D721Med (cell line): ENCODE data around the gene TRAF4.

Experiments
- DNase-seq: peaks from one replicate; pipeline ENCODE4 v3.0.0; 2011; ENCODE audit warnings: low spot score; ENCODE audit not compliant: insufficient read length
- FAIRE-seq: peaks from 2 replicates; lab custom pipeline; 2011; peaks lifted over from hg19 to GRCh38; lab: Jason Lieb, UNC
- CTCF ChIP-seq: IDR thresholded peaks from 2 replicates; pipeline ENCODE4 v1.5.1; 2012; ENCODE audit warnings: mild to moderate bottlenecking, control low read depth; ENCODE audit not compliant: insufficient read depth; ENCODE audit errors: missing control alignments

Gene TRAF4

GRCh38 chr17:28748852-28749515, 5.2 kb downstream of the TRAF4 start:
- TF ChIP-seq CTCF, result no peak
- FAIRE-seq, result no peak

GRCh38 chr17:28749516-28750177, 5.8 kb downstream of the TRAF4 start:
- TF ChIP-seq CTCF, result no peak
- DNase-seq (no peak), FAIRE-seq (no peak)

More at GRCh38 chr17:28748852-28749515, 5.2 kb downstream of the TRAF4 start:
- DNase-seq, result no peak

GRCh38 chr17:28750178-28751047, 6.6 kb downstream of the TRAF4 start:
- TF ChIP-seq CTCF, result peak; percentile 100
- DNase-seq (peak; percentile 60), FAIRE-seq (no peak)

- no peak for DNase-seq
- no peak for FAIRE-seq
- TF ChIP-seq CTCF, result no peak
Measured at GRCh38 chr17:28751600-28752366, 8.0 kb downstream of the TRAF4 start.

GRCh38 chr17:28755486-28755885, 11.7 kb downstream of the TRAF4 start:
- no peak for TF ChIP-seq CTCF
- DNase-seq (no peak), FAIRE-seq (no peak)

- no peak for DNase-seq
- TF ChIP-seq CTCF, result no peak
- FAIRE-seq, result no peak
Measured at GRCh38 chr17:28756049-28756804, 12.4 kb downstream of the TRAF4 start.
